Neutrophil (primary cell): Measurements from ENCODE around the gene CD44.

Experiments
- H3K27ac ChIP-seq: fragments of 200-600 bp; sonication (generic); 2 replicates; pipeline ENCODE4 v1.5.1; 2016; ENCODE audit warnings: mild to moderate bottlenecking, moderate library complexity
- H3K27me3 ChIP-seq: fragments of 200-600 bp; sonication (generic); 2 replicates; pipeline ENCODE4 v1.6.0; 2016; ENCODE audit warnings: mild to moderate bottlenecking
- H3K36me3 ChIP-seq: fragments of 200-600 bp; sonication (generic); 2 replicates; pipeline ENCODE4 v1.5.1; 2017
- H3K4me1 ChIP-seq, 2 experiments: fragments of 200-600 bp in 1 of 2; sonication (generic) in 1 of 2; 1 replicate in 1 of 2; 2 replicates in 1 of 2; pipeline versions ENCODE4 v1.5.1 to v1.6.1; 2013 to 2016; ENCODE audit warnings: low read depth in 1 of 2, low read length in 1 of 2, mild to moderate bottlenecking in 1 of 2, moderate library complexity in 1 of 2; ENCODE audit not compliant: control insufficient read depth in 1 of 2, insufficient read depth in 1 of 2
- H3K4me3 ChIP-seq, 2 experiments: fragments of 200-600 bp in 1 of 2; sonication (generic) in 1 of 2; 1 replicate in 1 of 2; 2 replicates in 1 of 2; pipeline ENCODE4 v1.5.1; 2013 to 2016; ENCODE audit warnings: low read depth in 1 of 2, low read length in 1 of 2, mild to moderate bottlenecking in 1 of 2, moderate library complexity in 1 of 2
- H3K9me3 ChIP-seq: fragments of 200-600 bp; sonication (generic); 2 replicates; pipeline ENCODE4 v1.5.1; 2016
- TF ChIP-seq, protein P1 (sequence below): fragments of 200-600 bp; sonication (generic); IDR thresholded peaks from 2 replicates; pipeline ENCODE4 v1.5.1; 2016; ENCODE audit warnings: antibody characterized with exemption

The CD44 gene

DNA sequence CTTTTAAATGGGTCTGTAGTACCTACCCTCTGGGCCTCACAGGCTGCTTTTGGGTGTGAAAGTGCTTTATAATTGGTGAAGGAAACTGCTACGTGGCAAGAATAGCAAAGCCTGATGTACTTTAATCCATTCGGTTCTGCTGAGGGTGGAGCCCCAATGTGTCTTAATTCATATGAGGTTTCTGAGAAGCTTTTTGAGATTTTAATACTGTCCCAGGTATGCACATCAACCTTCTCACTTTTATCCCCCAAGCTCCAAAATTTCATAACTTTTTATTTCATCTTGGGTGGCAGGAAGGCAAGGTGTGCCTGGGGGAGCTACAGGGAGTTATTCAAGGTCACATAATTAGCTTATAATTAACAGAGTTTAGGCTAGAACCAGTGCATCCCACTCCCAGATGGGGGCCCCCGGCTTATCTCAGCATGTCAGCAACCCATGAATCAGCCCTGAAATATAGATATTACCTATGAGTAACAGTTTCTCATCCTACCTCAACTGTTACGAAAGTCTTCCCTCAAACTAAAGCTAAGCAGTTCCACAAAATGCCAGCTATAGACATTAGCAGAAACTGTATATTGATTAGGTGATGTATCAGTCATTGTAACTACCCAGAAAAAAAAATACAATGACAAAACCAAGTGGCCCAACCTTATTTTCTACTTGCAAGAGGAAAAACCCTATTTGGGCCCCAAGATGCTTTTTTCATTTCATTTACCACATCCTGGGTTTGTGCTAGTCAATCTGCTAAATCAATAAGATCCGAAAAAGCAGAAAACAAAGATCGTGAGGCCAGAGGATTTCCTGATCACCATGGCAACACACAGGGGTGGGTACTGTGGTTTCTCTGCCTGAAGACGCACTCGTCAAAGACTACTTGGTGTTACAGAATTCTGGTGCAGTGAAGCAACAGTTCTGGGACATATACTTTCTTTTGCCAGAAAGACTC lies 26.7 kb downstream of the CD44 start:
- peak overlapping the region; percentile 87 for H3K27ac ChIP-seq
- peak overlapping the region; percentile 22 to 39 for H3K4me3 ChIP-seq
- TF ChIP-seq, protein P1, sequence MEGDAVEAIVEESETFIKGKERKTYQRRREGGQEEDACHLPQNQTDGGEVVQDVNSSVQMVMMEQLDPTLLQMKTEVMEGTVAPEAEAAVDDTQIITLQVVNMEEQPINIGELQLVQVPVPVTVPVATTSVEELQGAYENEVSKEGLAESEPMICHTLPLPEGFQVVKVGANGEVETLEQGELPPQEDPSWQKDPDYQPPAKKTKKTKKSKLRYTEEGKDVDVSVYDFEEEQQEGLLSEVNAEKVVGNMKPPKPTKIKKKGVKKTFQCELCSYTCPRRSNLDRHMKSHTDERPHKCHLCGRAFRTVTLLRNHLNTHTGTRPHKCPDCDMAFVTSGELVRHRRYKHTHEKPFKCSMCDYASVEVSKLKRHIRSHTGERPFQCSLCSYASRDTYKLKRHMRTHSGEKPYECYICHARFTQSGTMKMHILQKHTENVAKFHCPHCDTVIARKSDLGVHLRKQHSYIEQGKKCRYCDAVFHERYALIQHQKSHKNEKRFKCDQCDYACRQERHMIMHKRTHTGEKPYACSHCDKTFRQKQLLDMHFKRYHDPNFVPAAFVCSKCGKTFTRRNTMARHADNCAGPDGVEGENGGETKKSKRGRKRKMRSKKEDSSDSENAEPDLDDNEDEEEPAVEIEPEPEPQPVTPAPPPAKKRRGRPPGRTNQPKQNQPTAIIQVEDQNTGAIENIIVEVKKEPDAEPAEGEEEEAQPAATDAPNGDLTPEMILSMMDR, result no peak
- no peaks in the 10 kb centered on the region for H3K27me3 ChIP-seq
- no peaks in the 10 kb centered on the region for H3K36me3 ChIP-seq
- peaks cover 87 to 95% of the 10 kb centered on the region in 2 experiments for H3K4me1 ChIP-seq
- no peaks in the 10 kb centered on the region for H3K9me3 ChIP-seq

DNA sequence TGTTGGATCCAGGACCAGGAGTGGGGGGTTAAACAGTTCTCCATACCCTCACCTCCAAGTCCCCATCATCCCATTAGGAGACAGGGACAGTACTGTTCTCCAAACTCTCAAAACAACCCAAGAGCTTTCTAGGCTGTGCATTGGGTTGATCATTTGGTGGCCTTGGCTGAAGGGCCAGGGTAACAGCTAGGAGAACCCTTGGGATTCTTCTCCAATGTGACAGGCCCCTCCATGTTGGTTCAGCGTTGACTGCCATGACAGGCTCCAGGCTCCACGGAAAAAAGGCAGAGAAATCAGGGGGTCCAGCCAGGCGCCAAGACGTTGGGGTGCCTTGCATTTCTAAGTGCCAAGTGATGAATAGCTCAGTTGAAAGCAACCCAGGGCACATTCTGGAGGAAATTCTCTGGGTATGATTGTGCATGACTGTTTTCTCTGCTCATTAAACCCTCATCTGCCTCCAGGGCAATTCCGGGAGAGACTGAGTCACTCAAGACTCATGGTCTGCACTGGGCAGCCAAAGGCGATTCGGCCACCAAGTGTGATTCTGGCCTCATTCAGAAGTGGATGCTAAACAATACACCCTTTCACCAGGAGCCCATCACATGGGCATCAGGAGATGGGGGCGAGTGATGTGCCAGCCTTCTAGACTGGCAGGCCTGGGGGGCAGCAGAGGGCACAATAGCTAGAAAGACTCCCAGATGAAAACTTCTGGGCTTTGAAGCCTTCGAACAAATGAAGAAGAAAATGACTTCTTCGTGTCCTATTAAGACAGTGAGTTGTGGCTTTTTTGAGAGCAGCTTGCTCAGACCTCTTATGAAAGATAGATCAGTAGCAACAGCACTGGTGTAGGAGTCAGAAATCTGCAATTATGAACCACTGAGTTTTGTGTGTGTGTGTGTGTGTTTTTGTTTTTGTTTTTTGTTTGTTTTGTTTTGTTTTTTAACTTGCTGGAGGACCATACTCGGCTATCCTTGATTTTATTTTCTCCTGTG lies 27.7 kb downstream of the CD44 start:
- Histone ChIP-seq H3K27me3 (no peaks in the 10 kb centered on the region), H3K4me1 (peaks cover 87 to 98% of the 10 kb centered on the region in 2 experiments), H3K27ac (peak overlapping the region; percentile 87), H3K9me3 (no peaks in the 10 kb centered on the region), H3K36me3 (no peaks in the 10 kb centered on the region), H3K4me3 (peak overlapping the region; percentile 22 to 39)
- TF ChIP-seq, protein P1, result no peak

DNA sequence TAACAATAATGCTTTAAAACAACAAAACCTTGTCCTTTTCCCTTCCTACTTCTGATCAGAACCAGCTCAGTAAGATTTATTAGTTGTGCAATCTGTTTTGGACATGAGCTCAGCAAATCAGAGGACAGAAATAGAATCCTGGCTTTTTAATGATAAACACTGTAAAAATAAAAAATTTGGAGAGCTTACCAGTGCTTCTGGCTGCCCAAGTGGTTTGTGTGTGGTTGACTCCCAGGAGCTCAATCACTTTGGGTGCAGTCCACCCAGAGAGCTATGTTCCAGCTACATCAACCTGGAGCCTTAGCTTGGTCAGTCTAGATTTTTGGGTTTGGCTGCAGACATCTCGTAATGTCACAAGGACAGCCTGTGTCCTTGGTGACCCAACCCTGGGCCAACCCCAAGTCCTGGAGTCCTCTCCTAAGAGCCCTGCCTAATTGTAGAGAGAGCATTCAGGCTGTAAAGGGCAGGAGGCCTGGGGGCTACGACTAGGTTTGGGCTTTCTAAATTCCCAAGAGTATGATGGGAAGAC lies 28.5 kb downstream of the CD44 start:
- no peaks in the 10 kb centered on the region for H3K27me3 ChIP-seq
- TF ChIP-seq, protein P1, result no peak
- peak overlapping the region in 1 of 2 experiments; percentile 16 for H3K4me3 ChIP-seq
- no peaks in the 10 kb centered on the region for H3K36me3 ChIP-seq
- peak overlapping the region; percentile 87 for H3K27ac ChIP-seq
- H3K4me1 ChIP-seq, result peaks cover 87 to 98% of the 10 kb centered on the region in 2 experiments
- H3K9me3 ChIP-seq, result no peaks in the 10 kb centered on the region

DNA sequence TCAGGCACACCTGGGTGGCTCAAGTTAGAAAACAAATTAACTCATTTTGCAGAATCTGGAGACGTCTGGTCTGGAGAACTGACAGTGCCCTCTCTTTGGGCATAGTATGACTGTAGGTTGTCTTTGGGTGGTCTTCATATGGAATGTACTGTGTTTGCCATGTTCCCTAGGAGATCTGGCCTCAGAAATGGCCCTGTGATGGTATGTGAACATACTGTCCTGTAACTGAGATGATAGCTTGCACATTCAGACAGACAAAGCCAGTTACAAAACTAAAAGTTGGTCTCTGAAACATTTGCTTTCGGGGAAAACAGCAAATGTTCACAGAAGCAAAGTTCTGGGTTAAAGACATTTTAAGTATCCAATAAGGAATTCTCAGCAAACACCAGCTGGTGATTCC lies 29.7 kb downstream of the CD44 start:
- Histone ChIP-seq H3K27me3 (no peaks in the 10 kb centered on the region), H3K4me3 (no peak overlapping the region), H3K9me3 (no peaks in the 10 kb centered on the region), H3K4me1 (peaks cover 87 to 98% of the 10 kb centered on the region in 2 experiments), H3K27ac (peak overlapping the region; percentile 87), H3K36me3 (no peaks in the 10 kb centered on the region)
- TF ChIP-seq, protein P1, result no peak

DNA sequence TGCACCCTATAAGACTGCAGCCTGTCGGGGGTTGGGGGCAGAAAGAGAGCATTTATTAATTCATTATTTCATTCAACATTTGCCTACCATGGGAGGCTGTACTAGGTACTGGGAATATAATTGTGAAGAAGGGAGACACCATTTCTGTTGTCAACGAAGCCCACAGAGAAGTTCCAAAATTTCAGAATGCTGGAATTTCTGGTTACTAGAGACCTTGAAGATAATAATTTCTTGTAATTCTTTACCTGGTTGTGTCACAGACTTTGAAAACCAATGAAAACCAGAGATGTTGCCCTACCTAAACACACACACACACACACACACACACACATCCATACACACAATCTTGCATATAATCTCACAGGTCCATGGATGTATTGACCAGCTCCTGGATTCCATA lies 30.1 kb downstream of the CD44 start:
- Histone ChIP-seq H3K36me3 (no peaks in the 10 kb centered on the region), H3K27ac (peak overlapping the region; percentile 87), H3K27me3 (no peaks in the 10 kb centered on the region), H3K4me3 (no peak overlapping the region), H3K9me3 (no peaks in the 10 kb centered on the region), H3K4me1 (peaks cover 87 to 98% of the 10 kb centered on the region in 2 experiments)
- TF ChIP-seq, protein P1, result no peak
